IPS DF 4.7 (cell line): ENCODE results near the gene APPBP2.
"Not testable (repeated sequence)": the region's sequence is repeated elsewhere in the genome, so short reads cannot be mapped to it uniquely, and the experiment has no call there.

Experiments used
- DNase-seq: peaks from one replicate; pipeline ENCODE4 v3.0.0-alpha.2; 2013; ENCODE audit warnings: low spot score; ENCODE audit errors: extremely low read depth

APPBP2 gene

GRCh38 chr17:60496041-60496440 lies 30.0 kb downstream of the APPBP2 start:
- DNase-seq = no peak

GRCh38 chr17:60495260-60495659 lies 30.8 kb downstream of the APPBP2 start:
- DNase-seq = no peak

- DNase-seq = no peak
These were observed 32.2 kb downstream of the APPBP2 start for GRCh38 chr17:60493847-60494321.

- DNase-seq = no peak
These were observed 34.3 kb downstream of the APPBP2 start for GRCh38 chr17:60491771-60492170.

GRCh38 chr17:60490594-60490993 lies 35.4 kb downstream of the APPBP2 start:
- not testable (repeated sequence) for DNase-seq

- no peak for DNase-seq
These were observed 44.4 kb downstream of the APPBP2 start for GRCh38 chr17:60481604-60482003.

- DNase-seq = no peak
These were observed 52.3 kb downstream of the APPBP2 start for GRCh38 chr17:60473788-60474187.

GRCh38 chr17:60472449-60472848 lies 53.6 kb downstream of the APPBP2 start:
- DNase-seq = no peak

GRCh38 chr17:60471451-60471850 lies 54.6 kb downstream of the APPBP2 start:
- no peak for DNase-seq

- no peak for DNase-seq
These were observed 57.7 kb downstream of the APPBP2 start for GRCh38 chr17:60468371-60468770.

GRCh38 chr17:60464343-60464742 lies 61.7 kb downstream of the APPBP2 start:
- DNase-seq = no peak

- DNase-seq = no peak
These were observed 62.7 kb downstream of the APPBP2 start for GRCh38 chr17:60463157-60463835.

GRCh38 chr17:60461584-60461983 lies 64.5 kb downstream of the APPBP2 start:
- DNase-seq = no peak

GRCh38 chr17:60457148-60457547 lies 68.9 kb downstream of the APPBP2 start:
- DNase-seq = no peak

- no peak for DNase-seq
These were observed 70.7 kb downstream of the APPBP2 start for GRCh38 chr17:60455378-60455777.

- DNase-seq = no peak
These were observed 74.1 kb downstream of the APPBP2 start for GRCh38 chr17:60451965-60452364.

- DNase-seq = no peak
These were observed 75.0 kb downstream of the APPBP2 start for GRCh38 chr17:60451071-60451470.

GRCh38 chr17:60447375-60447774 lies 78.7 kb downstream of the APPBP2 start:
- no peak for DNase-seq

- no peak for DNase-seq
These were observed 80.9 kb downstream of the APPBP2 start for GRCh38 chr17:60445144-60445543.

GRCh38 chr17:60443713-60444112 lies 82.3 kb downstream of the APPBP2 start:
- no peak for DNase-seq

GRCh38 chr17:60442271-60443173 lies 83.5 kb downstream of the APPBP2 start:
- no peak for DNase-seq

- no peak for DNase-seq
These were observed 86.5 kb downstream of the APPBP2 start for GRCh38 chr17:60439501-60439900.

- DNase-seq = no peak
These were observed 89.4 kb downstream of the APPBP2 start for GRCh38 chr17:60436676-60437075.
